Tibial nerve (tissue), 4 donors: ENCODE results near the gene RXFP1. TPM values are rescaled to one million over a fixed set of nuclear protein-coding genes. Genes with fewer than 3 reads are reported as not detected.
"Not testable (repeated sequence)": the region's sequence is repeated elsewhere in the genome, so short reads cannot be mapped to it uniquely, and the experiment has no call there.

Source experiments
- DNase-seq, 2 donors: peaks; one replicate each; pipeline ENCODE4 v3.0.0-alpha.2; 2019; ENCODE audit warnings: low spot score in 2 of 2
- H3K27ac ChIP-seq, 4 donors: fragments of 200-600 bp; sonication (generic) in 3 of 4; one replicate each; pipeline ENCODE4 v1.5.1; 2017 to 2019; ENCODE audit warnings: mild to moderate bottlenecking in 1 of 4
- H3K27me3 ChIP-seq, 2 donors: fragments of 200-600 bp; sonication (generic) in 1 of 2; one replicate each; pipeline versions ENCODE4 v1.5.1 to v1.6.0; 2017 to 2019
- H3K36me3 ChIP-seq, 3 donors: fragments of 200-600 bp; sonication (generic); one replicate each; pipeline ENCODE4 v1.5.1; 2018 to 2019
- H3K4me1 ChIP-seq, 4 donors: fragments of 200-600 bp; sonication (generic) in 3 of 4; one replicate each; pipeline ENCODE4 v1.5.1; 2017 to 2019
- H3K4me3 ChIP-seq, 4 donors: fragments of 200-600 bp; sonication (generic) in 3 of 4; one replicate each; pipeline ENCODE4 v1.5.1; 2017 to 2019; ENCODE audit warnings: mild to moderate bottlenecking in 1 of 4, moderate library complexity in 1 of 4
- H3K9me3 ChIP-seq, 4 donors: fragments of 200-600 bp; sonication (generic) in 3 of 4; one replicate each; pipeline ENCODE4 v1.5.1; 2017 to 2019
- EP300 ChIP-seq, 2 donors: sonication (generic); formaldehyde crosslinking; IDR thresholded peaks; one replicate each; pipeline ENCODE4 v1.6.1; 2017; ENCODE audit warnings: antibody characterized with exemption in 2 of 2, mild to moderate bottlenecking in 1 of 2
- POLR2A ChIP-seq, 2 donors: fragments of 450-650 bp; IDR thresholded peaks; one replicate each; pipeline ENCODE4 v1.6.1; 2017; ENCODE audit warnings: antibody characterized with exemption in 2 of 2, mild to moderate bottlenecking in 2 of 2, moderate library complexity in 2 of 2
- WGBS, 2 donors: methylation state at CpG; one replicate each; pipeline ENCODE4 v1.1.5; 2018; 5-methylcytosine and 5-hydroxymethylcytosine counted together
- total RNA-seq, 4 donors: library from RNA; depleted of rRNA; stranded (reverse); fragments of >200 nt; gene quantifications; one replicate each; pipeline ENCODE4 v1.1.0, GENCODE V29; 2016
- TF ChIP-seq, protein P1 (sequence below), 5 experiments: fragments of 200-600 bp in 3 of 5; fragments of 450-650 bp in 2 of 5; sonication (generic) in 3 of 5; IDR thresholded peaks; one replicate each; pipeline ENCODE4 v1.5.1; 2016 to 2019; ENCODE audit warnings: antibody characterized with exemption in 5 of 5, mild to moderate bottlenecking in 3 of 5, moderate library complexity in 2 of 5

The RXFP1 gene
- total RNA-seq, 4 donors from 2014 or later = not detected

DNA sequence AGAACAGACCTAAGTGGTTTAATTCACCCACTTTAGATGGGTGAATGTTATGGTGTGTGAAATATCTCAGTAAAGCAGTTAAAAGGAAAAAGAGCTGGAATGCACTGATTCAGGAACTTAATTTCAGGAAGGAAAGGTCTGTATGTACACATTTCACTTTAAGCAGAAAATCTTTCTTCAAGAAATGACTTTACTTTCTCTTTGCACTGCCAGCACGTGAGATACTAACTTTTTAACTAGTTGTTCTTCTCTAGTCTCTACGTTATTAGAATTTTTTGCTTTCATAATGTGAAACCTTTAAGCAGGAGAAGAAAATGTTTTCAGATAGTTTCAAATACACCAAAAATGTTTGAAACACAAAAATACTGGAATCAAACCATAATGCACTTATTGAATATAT, 131.2 kb downstream of the RXFP1 start:
- no peaks in the 10 kb centered on the region for H3K9me3 ChIP-seq
- no peaks in the 10 kb centered on the region for H3K36me3 ChIP-seq
- TF ChIP-seq POLR2A (IDR thresholded peaks at IDR 0.05) = no peak
- TF ChIP-seq, protein P1, sequence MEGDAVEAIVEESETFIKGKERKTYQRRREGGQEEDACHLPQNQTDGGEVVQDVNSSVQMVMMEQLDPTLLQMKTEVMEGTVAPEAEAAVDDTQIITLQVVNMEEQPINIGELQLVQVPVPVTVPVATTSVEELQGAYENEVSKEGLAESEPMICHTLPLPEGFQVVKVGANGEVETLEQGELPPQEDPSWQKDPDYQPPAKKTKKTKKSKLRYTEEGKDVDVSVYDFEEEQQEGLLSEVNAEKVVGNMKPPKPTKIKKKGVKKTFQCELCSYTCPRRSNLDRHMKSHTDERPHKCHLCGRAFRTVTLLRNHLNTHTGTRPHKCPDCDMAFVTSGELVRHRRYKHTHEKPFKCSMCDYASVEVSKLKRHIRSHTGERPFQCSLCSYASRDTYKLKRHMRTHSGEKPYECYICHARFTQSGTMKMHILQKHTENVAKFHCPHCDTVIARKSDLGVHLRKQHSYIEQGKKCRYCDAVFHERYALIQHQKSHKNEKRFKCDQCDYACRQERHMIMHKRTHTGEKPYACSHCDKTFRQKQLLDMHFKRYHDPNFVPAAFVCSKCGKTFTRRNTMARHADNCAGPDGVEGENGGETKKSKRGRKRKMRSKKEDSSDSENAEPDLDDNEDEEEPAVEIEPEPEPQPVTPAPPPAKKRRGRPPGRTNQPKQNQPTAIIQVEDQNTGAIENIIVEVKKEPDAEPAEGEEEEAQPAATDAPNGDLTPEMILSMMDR (IDR thresholded peaks at IDR 0.05) = no peak
- no peak for TF ChIP-seq EP300 (IDR thresholded peaks at IDR 0.05)
- no peak for DNase-seq
- H3K27me3 ChIP-seq = no peaks in the 10 kb centered on the region
- WGBS, 2 donors = 26 to 30% methylated on average over 2 of the region's 2 CpGs
- no peak overlapping the region for H3K27ac ChIP-seq
- H3K4me1 ChIP-seq = no peaks in the 10 kb centered on the region
- no peak overlapping the region for H3K4me3 ChIP-seq

DNA sequence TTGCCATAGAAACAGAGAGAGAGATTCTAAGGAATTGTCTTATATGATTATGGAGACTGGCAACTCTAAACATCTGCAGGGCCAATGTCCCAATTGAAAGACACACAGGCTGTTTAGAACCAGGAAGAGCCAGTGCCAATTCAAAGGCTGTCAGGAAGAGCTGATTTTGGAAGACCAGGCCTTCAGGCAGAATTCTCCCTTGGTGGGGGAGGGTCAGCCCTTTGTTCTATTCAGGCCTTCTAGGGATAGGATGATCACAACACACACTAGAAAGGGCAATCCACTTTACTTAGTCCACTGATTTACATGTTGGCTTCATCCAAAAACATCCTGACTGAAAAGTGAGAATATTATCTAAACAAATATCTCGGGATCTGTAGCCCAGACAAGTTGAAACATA, 134.8 kb downstream of the RXFP1 start:
- H3K4me1 ChIP-seq = no peaks in the 10 kb centered on the region
- no peaks in the 10 kb centered on the region for H3K27me3 ChIP-seq
- no peaks in the 10 kb centered on the region for H3K9me3 ChIP-seq
- DNase-seq = no peak
- no peaks in the 10 kb centered on the region for H3K36me3 ChIP-seq
- 79 to 82% methylated on average over 1 of the region's 1 CpG for WGBS, 2 donors
- no peak overlapping the region for H3K27ac ChIP-seq
- TF ChIP-seq EP300 (IDR thresholded peaks at IDR 0.05) (no peak), POLR2A (IDR thresholded peaks at IDR 0.05) (no peak)
- TF ChIP-seq, protein P1 (IDR thresholded peaks at IDR 0.05) = no peak
- no peak overlapping the region for H3K4me3 ChIP-seq

DNA sequence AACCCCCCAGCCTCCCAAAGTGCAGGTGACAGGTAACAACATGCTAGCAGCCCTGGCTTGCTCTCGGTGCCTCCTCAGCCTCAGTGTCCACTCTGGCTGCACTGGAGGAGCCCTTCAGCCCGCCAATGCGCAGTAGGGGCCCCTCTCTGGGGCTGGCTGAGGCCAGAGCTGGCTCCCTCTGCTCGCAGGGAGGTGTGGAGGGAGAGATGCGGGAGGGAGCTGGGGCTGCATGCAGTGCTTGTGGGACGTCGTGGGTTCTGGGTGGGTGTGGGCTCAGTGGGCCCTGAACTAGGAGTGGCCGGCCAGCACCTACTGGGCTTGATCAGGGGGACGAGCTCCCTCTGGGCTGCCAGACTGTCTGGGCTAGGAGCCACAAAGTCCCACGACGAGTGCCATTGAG, 135.6 kb downstream of the RXFP1 start:
- WGBS, 2 donors = 89% methylated on average over 7 to 9 of the region's 11 CpGs

DNA sequence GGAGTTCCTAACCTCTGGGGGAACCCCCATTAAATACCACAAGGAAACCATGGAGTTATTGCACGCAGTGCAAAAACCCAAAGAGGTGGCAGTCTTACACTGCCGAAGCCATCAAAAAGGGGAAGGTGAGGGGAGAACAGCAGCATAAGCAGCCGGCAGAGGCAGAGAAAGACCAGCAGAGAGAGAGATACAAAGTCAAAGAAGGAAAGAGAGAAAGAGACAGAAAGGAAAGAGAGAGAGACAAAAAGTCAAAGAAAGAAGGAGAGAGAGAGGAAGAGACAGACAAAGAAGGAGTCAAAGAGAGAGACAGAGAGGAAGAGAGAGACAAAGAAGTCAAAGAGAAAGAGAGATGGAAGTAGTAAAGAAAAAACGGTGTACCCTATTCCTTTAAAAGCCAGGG, 141.6 kb downstream of the RXFP1 start:
- not testable (repeated sequence) for H3K27me3 ChIP-seq, H3K4me1 ChIP-seq, DNase-seq, H3K36me3 ChIP-seq, H3K9me3 ChIP-seq, H3K27ac ChIP-seq, H3K4me3 ChIP-seq
- WGBS, 2 donors = 59 to 66% methylated on average over 4 of the region's 4 CpGs

More for the DNA sequence above, 135.6 kb downstream of the RXFP1 start:
- Histone ChIP-seq H3K4me1 (no peaks in the 10 kb centered on the region), H3K9me3 (no peaks in the 10 kb centered on the region), H3K27ac (no peak overlapping the region), H3K27me3 (no peaks in the 10 kb centered on the region), H3K4me3 (no peak overlapping the region), H3K36me3 (no peaks in the 10 kb centered on the region)
- TF ChIP-seq POLR2A (IDR thresholded peaks at IDR 0.05) = no peak
- TF ChIP-seq, protein P1 (IDR thresholded peaks at IDR 0.05) = no peak
- no peak for TF ChIP-seq EP300 (IDR thresholded peaks at IDR 0.05)
- no peak for DNase-seq

DNA sequence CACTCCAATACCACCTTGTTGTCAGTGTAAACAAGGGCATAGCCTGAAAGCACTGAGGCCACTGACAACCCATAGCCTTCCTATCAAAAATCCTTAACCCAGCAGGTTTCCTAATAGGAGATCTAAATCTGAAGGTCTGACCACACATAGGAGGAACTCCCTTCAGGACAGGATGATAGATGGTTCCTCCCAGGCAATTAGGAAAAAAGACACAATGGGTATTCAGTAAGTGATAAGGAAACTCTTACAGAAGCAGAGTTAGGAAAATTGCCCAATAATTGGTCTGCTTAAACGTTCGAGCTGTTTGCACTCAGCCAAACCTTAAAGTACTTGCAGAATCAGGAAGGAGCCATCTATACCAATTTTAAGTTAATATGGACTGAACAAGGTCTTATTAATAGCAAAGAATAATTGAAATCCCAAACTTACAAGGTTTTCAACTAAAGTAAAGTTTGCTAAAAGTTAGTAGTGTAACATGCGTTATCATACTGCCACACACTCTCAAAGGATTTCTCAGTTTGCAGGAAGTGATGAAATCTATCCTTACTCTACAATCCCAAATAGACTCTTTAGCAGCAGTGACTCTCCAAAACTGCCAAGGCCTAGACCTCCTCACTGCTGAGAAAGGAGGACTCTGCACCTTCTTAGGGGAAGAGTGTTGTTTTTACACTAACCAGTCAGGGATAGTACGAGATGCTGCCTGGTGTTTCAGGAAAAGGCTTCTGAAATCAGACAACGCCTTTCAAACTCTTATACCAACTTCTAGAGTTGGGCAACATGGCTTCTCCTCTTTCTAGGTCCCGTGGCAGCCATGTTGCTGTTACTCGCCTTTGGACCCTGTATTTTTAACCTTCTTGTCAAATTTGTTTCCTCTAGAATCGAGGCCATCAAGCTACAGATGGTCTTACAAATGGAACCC, 142.3 kb downstream of the RXFP1 start:
- not testable (repeated sequence) for H3K4me1 ChIP-seq, H3K4me3 ChIP-seq, H3K9me3 ChIP-seq, DNase-seq, H3K36me3 ChIP-seq, H3K27me3 ChIP-seq, H3K27ac ChIP-seq
- 74 to 76% methylated on average over 8 of the region's 8 CpGs for WGBS, 2 donors

DNA sequence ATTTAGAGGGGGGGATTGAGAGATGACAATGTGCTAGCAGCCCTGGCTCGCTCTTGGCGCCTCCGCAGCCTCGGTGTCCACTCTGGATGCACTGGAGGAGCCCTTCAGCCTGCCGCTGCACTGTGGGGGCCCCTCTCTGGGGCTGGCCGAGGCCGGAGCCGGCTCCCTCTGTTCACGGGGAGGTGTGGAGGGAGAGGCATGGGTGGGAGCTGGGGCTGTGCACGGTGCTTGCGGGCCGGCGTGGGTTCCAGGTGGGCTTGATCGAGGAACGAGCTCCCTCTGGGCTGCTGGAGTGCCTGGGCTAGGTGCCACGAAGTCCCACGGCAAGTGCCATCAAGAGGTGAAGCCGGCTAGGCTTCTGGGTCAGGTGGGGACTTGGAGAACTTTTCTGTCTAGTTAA, 143.1 kb downstream of the RXFP1 start:
- Histone ChIP-seq H3K4me1 (no peaks in the 10 kb centered on the region), H3K27ac (no peak overlapping the region), H3K27me3 (no peaks in the 10 kb centered on the region), H3K36me3 (no peaks in the 10 kb centered on the region), H3K9me3 (no peaks in the 10 kb centered on the region), H3K4me3 (no peak overlapping the region)
- TF ChIP-seq EP300 (IDR thresholded peaks at IDR 0.05) (no peak), POLR2A (IDR thresholded peaks at IDR 0.05) (no peak)
- TF ChIP-seq, protein P1 (IDR thresholded peaks at IDR 0.05) = no peak
- DNase-seq = no peak
- 94 to 97% methylated on average over 17 to 18 of the region's 18 CpGs for WGBS, 2 donors
